GM18517 (cell line): ENCODE measurements around the gene ZNF454.

Experiments used
- ATAC-seq: cut with Tn5 transposase; IDR thresholded peaks from one replicate; pipeline ENCODE4 v1.9.1; 2021; ENCODE audit warnings: mild to moderate bottlenecking, moderate library complexity; ENCODE audit not compliant: unreplicated experiment

The ZNF454 gene

GRCh38 chr5:178940569-178941360, at the start of gene ZNF454:
TSS of gene ZNF454 (plus strand) at chr5:178941198. CDS start at chr5:178942792, 1,594 bp downstream.
- no peak for ATAC-seq

- ATAC-seq = no peak
These were observed 45.1 kb upstream of the ZNF454 start, which contains the start of gene ZFP2 for GRCh38 chr5:178895615-178896571. TSS of gene ZFP2 (plus strand) at chr5:178895913. CDS start at chr5:178931314, 35,401 bp downstream.

- no peak for ATAC-seq
These were observed 41.7 kb upstream of the ZNF454 start for GRCh38 chr5:178899289-178899688.

- no peak for ATAC-seq
These were observed 38.1 kb upstream of the ZNF454 start for GRCh38 chr5:178902849-178903248.

- ATAC-seq = no peak
These were observed 8.9 kb upstream of the ZNF454 start for GRCh38 chr5:178931846-178932760.

- no peak for ATAC-seq
These were observed 363 bp downstream of the ZNF454 start for GRCh38 chr5:178941361-178941760.

- no peak for ATAC-seq
These were observed 24.6 kb downstream of the ZNF454 start for GRCh38 chr5:178965465-178966055.

GRCh38 chr5:178981381-178981780, 40.4 kb downstream of the ZNF454 start:
- ATAC-seq = no peak

GRCh38 chr5:178982941-178983340, 41.9 kb downstream of the ZNF454 start:
- no peak for ATAC-seq

- ATAC-seq = no peak
These were observed 42.7 kb downstream of the ZNF454 start for GRCh38 chr5:178983728-178984127.

GRCh38 chr5:178984145-178985072, 43.4 kb downstream of the ZNF454 start:
- ATAC-seq = no peak

- ATAC-seq = no peak
These were observed 45.4 kb downstream of the ZNF454 start for GRCh38 chr5:178986326-178986960.

- ATAC-seq = no peak
These were observed 47.6 kb downstream of the ZNF454 start for GRCh38 chr5:178988436-178989220.

- ATAC-seq = no peak
These were observed 48.3 kb downstream of the ZNF454 start for GRCh38 chr5:178989311-178989710.

GRCh38 chr5:178990491-178990890, 49.5 kb downstream of the ZNF454 start:
- ATAC-seq = no peak

- ATAC-seq = no peak
These were observed 50.5 kb downstream of the ZNF454 start for GRCh38 chr5:178991190-178992145.
